Smooth muscle cell (in vitro differentiated cells): Measurements from ENCODE around the gene GRIN2B. TPM values are rescaled to one million over a fixed set of nuclear protein-coding genes. Genes with fewer than 3 reads are reported as not detected.

Experiments used
- DNase-seq: peaks from one replicate; lab custom pipeline; 2025; ENCODE audit not compliant: unreplicated experiment; lab: John Stamatoyannopoulos, UW
- H2AFZ ChIP-seq: fragments of 200-600 bp; sonication (generic); 2 replicates; pipeline ENCODE4 v1.6.0; 2016; ENCODE audit warnings: antibody characterized with exemption, low read depth, mild to moderate bottlenecking
- H3F3A ChIP-seq: fragments of 200-600 bp; sonication (generic); 2 replicates; pipeline ENCODE4 v1.6.0; 2017; ENCODE audit warnings: antibody characterized with exemption, low read depth
- H3K27ac ChIP-seq: fragments of 200-600 bp; sonication (generic); 2 replicates; pipeline ENCODE4 v1.5.1; 2016; ENCODE audit warnings: low read depth, mild to moderate bottlenecking
- H3K27me3 ChIP-seq: fragments of 200-600 bp; sonication (generic); 2 replicates; pipeline ENCODE4 v1.6.1; 2016; ENCODE audit warnings: low read depth, mild to moderate bottlenecking
- H3K36me3 ChIP-seq: fragments of 200-600 bp; sonication (generic); 2 replicates; pipeline ENCODE4 v1.5.1; 2016; ENCODE audit warnings: low read depth
- H3K4me1 ChIP-seq: fragments of 200-600 bp; sonication (generic); 2 replicates; pipeline ENCODE4 v1.5.1; 2016; ENCODE audit warnings: low read depth
- H3K4me2 ChIP-seq: fragments of 200-600 bp; sonication (generic); 2 replicates; pipeline ENCODE4 v1.6.0; 2016; ENCODE audit warnings: mild to moderate bottlenecking
- H3K4me3 ChIP-seq: fragments of 200-600 bp; sonication (generic); 2 replicates; pipeline ENCODE4 v1.5.1; 2016; ENCODE audit warnings: mild to moderate bottlenecking
- H3K79me2 ChIP-seq: fragments of 200-600 bp; sonication (generic); 2 replicates; pipeline ENCODE4 v1.6.0; 2016; ENCODE audit warnings: low read depth, mild to moderate bottlenecking
- H3K9ac ChIP-seq: fragments of 200-600 bp; sonication (generic); 2 replicates; pipeline ENCODE4 v1.6.0; 2016; ENCODE audit warnings: low read depth
- H3K9me3 ChIP-seq: fragments of 200-600 bp; sonication (generic); replicated peaks from 2 replicates; pipeline ENCODE4 v1.5.1; 2016; ENCODE audit warnings: low read depth
- H4K20me1 ChIP-seq: fragments of 200-600 bp; sonication (generic); 2 replicates; pipeline ENCODE4 v1.6.0; 2016; ENCODE audit warnings: low read depth
- CTCF ChIP-seq: fragments of 200-600 bp; sonication (generic); IDR thresholded peaks from 2 replicates; pipeline ENCODE4 v1.5.1; 2017; ENCODE audit warnings: borderline replicate concordance, mild to moderate bottlenecking, antibody characterized with exemption; ENCODE audit not compliant: insufficient read depth, poor library complexity, severe bottlenecking
- WGBS: methylation state at CpG from one replicate; pipeline ENCODE4 v1.1.7; 2016; ENCODE audit warnings: low lambda C conversion rate; 5-methylcytosine and 5-hydroxymethylcytosine counted together
- polyA plus RNA-seq: library from polyadenylated mRNA; unstranded; fragments of >200 nt; fragmentation: Nextera tagmentation; extraction: Ambion mirVana; gene quantifications from 2 replicates; pipeline ENCODE4 v1.2.1, GENCODE V29; 2016
- total RNA-seq: library from RNA; depleted of rRNA; stranded (reverse); fragments of >200 nt; gene quantifications from 2 replicates; pipeline ENCODE4 v1.2.3, GENCODE V29; 2014

Gene GRIN2B
- total and polyA plus RNA-seq, 2 experiments from 2014 or later: not detected

DNA sequence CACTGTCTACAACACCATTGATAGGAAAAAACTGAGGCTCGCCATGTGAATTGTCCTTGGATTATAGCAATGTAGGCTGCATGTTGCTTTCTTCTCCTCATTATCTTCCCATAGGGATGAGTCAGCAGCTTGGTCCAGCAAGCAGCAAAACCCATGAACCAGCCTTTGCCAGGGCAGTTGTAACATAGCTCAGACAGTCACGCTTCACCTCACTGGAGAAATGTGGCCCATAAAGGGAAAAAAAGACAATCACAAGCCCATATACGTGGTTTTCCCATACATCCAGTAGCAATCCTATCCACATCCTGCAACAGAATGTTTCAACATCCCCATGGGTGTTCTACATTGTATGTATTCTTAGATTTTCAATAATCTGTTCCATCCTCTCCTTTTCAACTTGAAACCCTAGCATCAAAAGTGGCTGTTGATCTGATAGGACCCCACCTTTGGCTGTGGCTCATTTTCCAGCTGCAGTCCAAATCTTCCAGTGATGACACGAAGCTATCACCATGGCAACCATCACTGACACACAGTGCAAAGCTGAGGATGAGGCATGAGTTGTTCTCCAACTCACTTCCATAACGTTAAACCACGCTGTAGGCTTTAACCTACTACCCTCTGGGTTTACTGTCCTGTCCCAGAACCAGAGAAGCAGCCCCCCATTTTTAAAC, 34.0 kb downstream of the GRIN2B start:
- Histone ChIP-seq H3K4me3 (no peak overlapping the region), H3F3A (no peaks in the 10 kb centered on the region), H3K9me3 (no peaks in the 10 kb centered on the region), H2AFZ (no peak overlapping the region), H3K4me1 (peaks cover 12% of the 10 kb centered on the region), H3K36me3 (no peaks in the 10 kb centered on the region), H4K20me1 (no peaks in the 10 kb centered on the region), H3K27ac (no peak overlapping the region), H3K79me2 (no peaks in the 10 kb centered on the region), H3K9ac (no peak overlapping the region), H3K27me3 (no peaks in the 10 kb centered on the region), H3K4me2 (no peak overlapping the region)
- WGBS: 69% methylated on average over 6 of the region's 6 CpGs
- no peak for TF ChIP-seq CTCF
- no peak for DNase-seq

DNA sequence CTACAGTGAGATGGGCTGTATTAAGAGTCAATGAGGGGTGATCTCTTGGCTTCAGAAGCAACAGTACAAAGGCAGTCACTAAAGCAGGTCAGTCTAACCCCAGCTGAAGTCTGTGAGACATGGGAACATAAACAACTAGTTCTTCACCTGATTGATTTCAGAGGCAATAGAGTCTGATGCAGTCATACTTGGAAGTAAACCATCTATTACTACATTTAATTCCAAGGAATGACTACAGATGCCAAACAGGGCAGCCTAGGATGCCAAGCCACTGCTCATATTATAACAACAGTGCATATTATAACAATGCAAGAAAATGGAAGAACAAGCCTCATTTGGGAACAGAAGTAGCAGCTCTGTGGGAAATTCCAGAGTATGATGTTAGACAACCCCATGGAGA, 35.8 kb downstream of the GRIN2B start:
- no peaks in the 10 kb centered on the region for H3K9me3 ChIP-seq
- no peaks in the 10 kb centered on the region for H4K20me1 ChIP-seq
- DNase-seq: no peak

GRCh38 chr12:13945236-13945635, 36.2 kb downstream of the GRIN2B start:
- Histone ChIP-seq H2AFZ (no peak overlapping the region), H3K4me3 (no peak overlapping the region), H3F3A (no peaks in the 10 kb centered on the region), H4K20me1 (no peaks in the 10 kb centered on the region), H3K9me3 (no peaks in the 10 kb centered on the region), H3K4me1 (peaks cover 3% of the 10 kb centered on the region), H3K36me3 (no peaks in the 10 kb centered on the region), H3K79me2 (no peaks in the 10 kb centered on the region), H3K27ac (no peak overlapping the region), H3K9ac (no peak overlapping the region), H3K27me3 (no peaks in the 10 kb centered on the region), H3K4me2 (no peak overlapping the region)
- DNase-seq: no peak
- no peak for TF ChIP-seq CTCF
- WGBS: 80% methylated on average over 3 of the region's 3 CpGs

More for the DNA sequence above, 35.8 kb downstream of the GRIN2B start:
- no peaks in the 10 kb centered on the region for H3K79me2 ChIP-seq
- no peak overlapping the region for H3K9ac ChIP-seq
- no peaks in the 10 kb centered on the region for H3F3A ChIP-seq
- H3K27me3 ChIP-seq: no peaks in the 10 kb centered on the region
- no peak overlapping the region for H3K4me3 ChIP-seq
- no peak overlapping the region for H3K27ac ChIP-seq
- no peaks in the 10 kb centered on the region for H3K36me3 ChIP-seq
- H3K4me2 ChIP-seq: no peak overlapping the region
- no peak overlapping the region for H2AFZ ChIP-seq
- peaks cover 6% of the 10 kb centered on the region for H3K4me1 ChIP-seq
- TF ChIP-seq CTCF: no peak

DNA sequence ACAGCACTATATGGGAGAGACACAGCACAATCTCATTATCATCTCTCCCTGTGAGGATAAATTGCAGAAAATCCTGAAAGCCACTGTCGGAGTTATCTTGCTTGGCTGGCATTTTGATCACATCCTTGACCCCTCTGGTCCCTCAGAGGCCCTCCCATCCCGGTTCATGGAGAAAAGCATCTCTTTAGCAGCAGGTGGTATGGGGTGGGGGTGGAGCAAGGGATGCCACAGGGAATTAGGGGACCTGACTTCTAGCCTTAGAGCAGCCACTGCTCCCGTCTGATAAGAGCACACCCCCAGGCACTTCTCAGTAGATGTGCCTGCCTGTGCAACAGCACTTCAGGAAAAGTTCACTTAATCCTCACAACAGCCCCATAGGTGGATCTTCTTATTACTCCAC, 38.6 kb downstream of the GRIN2B start:
- no peak overlapping the region for H3K4me3 ChIP-seq
- no peak for DNase-seq
- H3K9ac ChIP-seq: no peak overlapping the region
- no peaks in the 10 kb centered on the region for H4K20me1 ChIP-seq
- no peaks in the 10 kb centered on the region for H3K4me1 ChIP-seq
- H2AFZ ChIP-seq: no peak overlapping the region
- H3K4me2 ChIP-seq: no peak overlapping the region
- no peaks in the 10 kb centered on the region for H3K36me3 ChIP-seq
- no peak for TF ChIP-seq CTCF
- H3K27ac ChIP-seq: no peak overlapping the region
- no peaks in the 10 kb centered on the region for H3K79me2 ChIP-seq
- no peaks in the 10 kb centered on the region for H3K27me3 ChIP-seq
- H3F3A ChIP-seq: no peaks in the 10 kb centered on the region
- WGBS: 37% methylated on average over 3 of the region's 3 CpGs
- no peaks in the 10 kb centered on the region for H3K9me3 ChIP-seq
